ENCODE results near the gene NFX1.

DNA sequence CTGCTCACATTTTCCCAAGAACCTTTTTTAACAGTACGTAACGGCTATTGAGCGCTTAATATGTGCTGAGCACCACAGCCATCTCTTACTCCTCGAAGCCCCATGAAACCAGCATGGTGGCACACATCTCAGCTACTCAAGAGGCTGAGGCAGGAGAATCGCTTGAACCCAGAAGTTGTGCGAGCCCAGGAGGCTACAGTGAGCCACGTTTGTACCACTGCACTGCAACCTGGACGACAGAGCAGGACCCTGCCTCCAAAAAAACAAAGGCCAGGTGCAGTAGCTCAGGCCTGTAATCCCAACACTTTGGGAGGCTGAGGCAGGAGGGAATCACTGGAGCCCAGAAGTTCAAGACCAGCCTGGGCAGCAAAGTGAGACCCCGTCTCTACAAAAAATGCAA is 83.9 kb downstream of the NFX1 start:
- no peak for TF ChIP-seq CTCF (conservative IDR thresholded peaks at IDR 0.05 in 1 of 2, IDR thresholded peaks at IDR 0.05 in 1 of 2; ENCODE audit: low read depth in 1 of 2, low read length in 2 of 2)
- TF ChIP-seq EZH2 (IDR thresholded peaks at IDR 0.05; ENCODE audit: low read length, missing control alignments), result no peak

All from fibroblast of lung (primary cell).